Panc1 (cell line): ENCODE measurements around the gene POU1F1. TPM values are rescaled to one million over a fixed set of nuclear protein-coding genes. Genes with fewer than 3 reads are reported as not detected.
"Not testable (repeated sequence)": the region's sequence is repeated elsewhere in the genome, so short reads cannot be mapped to it uniquely, and the experiment has no call there.

Source experiments
- ATAC-seq: fragments of 200-7000 bp; cut with Tn5 transposase; 2 replicates; pipeline ENCODE4 v1.9.1; 2020; ENCODE audit warnings: mild to moderate bottlenecking, moderate library complexity
- BruUV-seq: library from RNA; stranded (reverse); fragments of 400-500 nt; replicated peaks from 2 replicates; lab custom pipeline; 2021; lab: Mats Ljungman, UMichigan
- CTCF ChIA-PET: fragments of 300-600 bp; sonication (Branson Sonifier 250); formaldehyde crosslinking; loops from one replicate; lab custom pipeline; 2022; ENCODE audit warnings: antibody characterized with exemption; lab: Charles Lee
- POLR2A ChIA-PET: fragments of 300-600 bp; sonication (Branson Sonifier 250); formaldehyde crosslinking; loops from one replicate; lab custom pipeline; 2022; ENCODE audit warnings: antibody characterized with exemption; lab: Charles Lee
- DNase-seq: peaks from one replicate; pipeline ENCODE4 v3.0.0-alpha.2; 2010; ENCODE audit warnings: low read depth, low spot score
- H3K27ac ChIP-seq: 2 replicates; pipeline ENCODE4 v1.5.1; 2011; ENCODE audit warnings: mild to moderate bottlenecking, low read length, inconsistent platforms
- H3K27me3 ChIP-seq: fragments of 200-500 bp; sonication (Bioruptor generic); 2 replicates; pipeline ENCODE4 v1.6.0; 2014; ENCODE audit warnings: low read length, inconsistent platforms; ENCODE audit not compliant: control insufficient read depth, insufficient read depth
- H3K36me3 ChIP-seq: fragments of 200-500 bp; sonication (Bioruptor generic); 2 replicates; pipeline ENCODE4 v1.5.1; 2014; ENCODE audit warnings: inconsistent platforms, mild to moderate bottlenecking, low read length, moderate library complexity; ENCODE audit not compliant: control insufficient read depth, insufficient read depth
- H3K4me1 ChIP-seq: 2 replicates; pipeline ENCODE4 v1.5.1; 2011; ENCODE audit warnings: inconsistent platforms, mild to moderate bottlenecking, low read length, moderate library complexity; ENCODE audit not compliant: control insufficient read depth, insufficient read depth
- H3K4me3 ChIP-seq, 2 experiments: 2 replicates each; pipeline ENCODE4 v1.5.1; 2011 to 2012; ENCODE audit warnings: low read depth in 2 of 2, low read length in 2 of 2, mild to moderate bottlenecking in 2 of 2, inconsistent platforms in 1 of 2, moderate library complexity in 1 of 2
- H3K9me3 ChIP-seq: fragments of 200-500 bp; sonication (Bioruptor generic); 2 replicates; pipeline ENCODE4 v1.5.1; 2014; ENCODE audit warnings: low read depth, mild to moderate bottlenecking, inconsistent platforms, low read length, moderate library complexity; ENCODE audit not compliant: control insufficient read depth, insufficient read depth
- CTCF ChIP-seq: fragments of 450-650 bp; IDR thresholded peaks from 2 replicates; pipeline ENCODE4 v1.5.1; 2017; ENCODE audit warnings: mild to moderate bottlenecking
- POLR2AphosphoS5 ChIP-seq: IDR thresholded peaks from 2 replicates; pipeline ENCODE4 v1.6.1; 2012; ENCODE audit warnings: mild to moderate bottlenecking, low read depth, low read length, moderate library complexity
- REST ChIP-seq, 2 experiments: IDR thresholded peaks; 2 replicates each; pipeline ENCODE4 v1.6.1; 2011 to 2012; ENCODE audit warnings: low read depth in 2 of 2, control low read depth in 1 of 2, low read length in 1 of 2, mild to moderate bottlenecking in 1 of 2, moderate library complexity in 1 of 2; ENCODE audit not compliant: insufficient read depth in 1 of 2
- SIN3A ChIP-seq: IDR thresholded peaks from 2 replicates; pipeline ENCODE4 v1.6.1; 2012; ENCODE audit warnings: low read depth, mild to moderate bottlenecking, low read length, moderate library complexity, borderline replicate concordance; ENCODE audit not compliant: insufficient read depth
- TCF7L2 ChIP-seq: IDR thresholded peaks from 2 replicates; pipeline ENCODE4 v1.6.1; 2011; ENCODE audit warnings: mild to moderate bottlenecking, low read depth, low read length, inconsistent platforms
- in situ Hi-C: cut with HindIII; loops from 2 replicates; pipeline ENCODE4 v1.10.0; 2016; ENCODE audit warnings: low sequenced_read_pairs, low pct_unique_long_range_greater_than_20kb
- intact Hi-C: fragments of 100-400 bp; cut with micrococcal nuclease; formaldehyde crosslinking; loops from one replicate; pipeline ENCODE4 v1.10.0; 2022; ENCODE audit not compliant: unreplicated experiment
- total RNA-seq: library from RNA; stranded (reverse); gene quantifications from one replicate; pipeline ENCODE4 v1.2.1, GENCODE V29; 2021; ENCODE audit not compliant: unreplicated experiment

Gene POU1F1
- total RNA-seq, 1 experiment from 2014 or later = not detected

DNA sequence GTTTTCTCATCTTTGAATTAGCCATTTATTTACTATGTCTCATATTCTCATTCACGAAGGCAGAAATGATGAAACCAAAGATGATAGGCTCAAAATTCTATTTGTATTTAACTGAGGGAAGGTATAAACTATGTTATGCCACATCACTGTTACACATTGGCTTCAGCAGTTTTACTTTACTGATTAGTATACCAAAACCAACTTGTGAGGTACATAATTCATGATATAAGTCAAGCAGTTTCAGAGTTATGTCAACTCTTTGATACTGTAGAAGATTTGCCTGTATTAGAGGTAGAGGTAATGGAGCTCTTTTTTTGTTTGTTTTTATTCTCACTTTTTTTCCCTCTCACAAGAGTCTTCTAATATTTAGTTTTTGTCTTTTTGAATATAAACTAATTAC is 26.4 kb downstream of the POU1F1 start:
- in situ Hi-C loops (no loop called here), intact Hi-C loops (no loop called here)
- H3K36me3 ChIP-seq = peaks cover 8% of the 10 kb centered on the region
- no TSS peak for BruUV-seq
- ChIA-PET CTCF (no interaction called here), POLR2A (no interaction called here)
- ATAC-seq (no peak), DNase-seq (no peak)
- H3K4me1 ChIP-seq = no peaks in the 10 kb centered on the region
- no peak overlapping the region for H3K27ac ChIP-seq
- H3K27me3 ChIP-seq = no peaks in the 10 kb centered on the region
- no peak overlapping the region for H3K4me3 ChIP-seq
- no peaks in the 10 kb centered on the region for H3K9me3 ChIP-seq
- TF ChIP-seq CTCF = no peak
- no peak for TF ChIP-seq SIN3A
- TF ChIP-seq REST (IDR thresholded peaks at IDR 0.05; ENCODE audit: insufficient read depth in 1 of 2, low read depth in 2 of 2, low read length in 1 of 2) = no peak
- TF ChIP-seq TCF7L2 = no peak
- TF ChIP-seq POLR2AphosphoS5 = no peak

DNA sequence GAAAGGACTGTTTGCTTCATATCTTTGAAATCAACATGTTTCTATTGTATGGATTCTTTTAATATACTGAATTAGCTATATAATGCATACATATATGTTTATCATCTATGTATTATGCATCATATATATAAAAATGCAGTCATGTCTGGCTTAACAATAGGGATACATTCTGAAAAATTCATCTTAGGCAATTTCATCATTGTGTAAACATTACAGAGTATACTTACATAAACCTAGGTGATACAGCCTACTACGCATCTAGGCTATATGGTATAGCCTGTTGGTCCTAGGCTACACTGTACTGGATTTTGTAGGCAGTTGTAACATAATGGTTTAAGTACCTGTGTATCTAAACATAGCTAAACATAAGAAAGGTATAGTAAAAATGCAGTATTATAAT is 27.6 kb downstream of the POU1F1 start:
- Histone ChIP-seq H3K9me3 (no peaks in the 10 kb centered on the region), H3K27me3 (no peaks in the 10 kb centered on the region), H3K36me3 (peaks cover 5% of the 10 kb centered on the region), H3K4me3 (no peak overlapping the region), H3K27ac (no peak overlapping the region), H3K4me1 (no peaks in the 10 kb centered on the region)
- intact Hi-C loops = no loop called here
- CTCF ChIA-PET = no interaction called here
- DNase-seq = no peak
- no peak for ATAC-seq
- TF ChIP-seq POLR2AphosphoS5 (no peak), TCF7L2 (no peak), REST (IDR thresholded peaks at IDR 0.05; ENCODE audit: insufficient read depth in 1 of 2, low read depth in 2 of 2, low read length in 1 of 2) (no peak), SIN3A (no peak), CTCF (no peak)
- BruUV-seq = no TSS peak
- POLR2A ChIA-PET = no interaction called here
- in situ Hi-C loops = no loop called here

DNA sequence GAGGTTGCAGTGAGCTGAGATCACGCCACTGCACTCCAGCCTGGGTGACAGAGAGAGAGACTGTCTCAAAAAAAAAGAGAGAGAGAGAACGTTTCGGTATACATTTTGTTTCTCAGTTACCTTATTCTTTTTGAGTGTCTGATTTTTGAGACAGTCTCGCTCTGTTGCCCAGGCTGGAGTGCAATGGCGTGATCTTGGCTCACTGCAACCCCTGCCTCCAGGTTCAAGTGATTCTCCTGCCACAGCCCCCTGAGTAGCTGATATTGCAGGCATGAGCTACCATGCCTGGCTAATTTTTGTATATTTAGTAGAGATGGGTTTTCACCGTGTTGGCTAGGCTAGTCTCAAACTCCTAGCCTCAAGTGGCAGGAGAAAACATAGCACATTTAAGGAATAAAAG is 28.2 kb downstream of the POU1F1 start:
- intact Hi-C loops, H3K4me1 ChIP-seq, BruUV-seq, H3K9me3 ChIP-seq, CTCF ChIA-PET, H3K36me3 ChIP-seq, in situ Hi-C loops, POLR2A ChIA-PET, H3K27me3 ChIP-seq, H3K27ac ChIP-seq, DNase-seq, H3K4me3 ChIP-seq, ATAC-seq: not testable (repeated sequence)
